ENCODE data around the gene CFD.

- TF ChIP-seq CTCF (optimal IDR thresholded peaks at IDR 0.05 in 1 of 3, IDR thresholded peaks at IDR 0.05 in 1 of 3, conservative IDR thresholded peaks at IDR 0.05 in 1 of 3; ENCODE audit: extremely low read depth in 1 of 3, insufficient read depth in 2 of 3, low read length in 3 of 3): no peak
- no peak for TF ChIP-seq EZH2 (IDR thresholded peaks at IDR 0.05; ENCODE audit: low read length)
Observed at GRCh38 chr19:887072-887471, 27.6 kb downstream of the CFD start.
